ENCODE data around the gene CRYGD. TPM values are rescaled to one million over a fixed set of nuclear protein-coding genes. Genes with fewer than 3 reads are reported as not detected.
"Not testable (repeated sequence)": the region's sequence is repeated elsewhere in the genome, so short reads cannot be mapped to it uniquely, and the experiment has no call there.

The CRYGD gene
- total RNA-seq, 1 experiment from 2014 or later: 5.2 TPM

DNA sequence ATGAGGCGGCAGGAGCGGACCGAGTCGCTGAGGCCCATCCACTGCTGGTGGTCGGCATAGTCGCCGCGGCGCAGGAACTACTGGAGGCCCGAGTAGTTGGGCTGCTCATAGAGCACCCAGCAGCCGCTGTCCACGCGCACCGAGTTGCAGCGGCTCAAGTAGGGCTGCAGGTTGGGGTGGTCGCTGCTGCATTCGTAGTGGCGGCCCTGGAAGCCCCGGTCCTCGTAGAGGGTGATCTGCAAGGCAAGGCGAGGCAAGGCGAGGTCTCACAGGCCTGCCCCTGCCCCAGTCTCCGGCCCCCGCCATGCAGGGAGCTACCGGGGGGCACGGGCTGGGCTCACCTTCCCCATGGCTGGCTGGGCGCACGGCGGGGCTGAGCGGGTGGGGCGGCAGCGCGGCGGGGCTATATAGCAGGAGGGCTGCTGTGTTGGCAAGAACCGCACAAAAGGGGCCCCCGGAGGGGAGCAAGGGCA, 12.0 kb downstream of the CRYGD start:
- H3K27me3 ChIP-seq (ENCODE audit: control insufficient read depth, insufficient read depth, low read length); H3K36me3 ChIP-seq (replicated peaks; ENCODE audit: control insufficient read depth, insufficient read depth, low read length): not testable (repeated sequence)
- peak; percentile 59 for DNase-seq
- H3K4me3 ChIP-seq (ENCODE audit: insufficient read depth, low read depth, low read length): peak overlapping the region; percentile 12

GRCh38 chr2:208103616-208104015, 20.7 kb downstream of the CRYGD start:
- Histone ChIP-seq H3K36me3 (replicated peaks; ENCODE audit: control insufficient read depth, insufficient read depth, low read length) (no peaks in the 10 kb centered on the region), H3K4me3 (ENCODE audit: insufficient read depth, low read depth, low read length) (no peak overlapping the region), H3K27me3 (ENCODE audit: control insufficient read depth, insufficient read depth, low read length) (no peaks in the 10 kb centered on the region)
- DNase-seq: peak; percentile 35

- Histone ChIP-seq H3K36me3 (replicated peaks; ENCODE audit: control insufficient read depth, insufficient read depth, low read length) (no peaks in the 10 kb centered on the region), H3K4me3 (ENCODE audit: insufficient read depth, low read depth, low read length) (no peak overlapping the region), H3K27me3 (ENCODE audit: control insufficient read depth, insufficient read depth, low read length) (no peaks in the 10 kb centered on the region)
- DNase-seq: peak; percentile 46
These were observed 22.4 kb downstream of the CRYGD start for GRCh38 chr2:208101716-208102631.

DNA sequence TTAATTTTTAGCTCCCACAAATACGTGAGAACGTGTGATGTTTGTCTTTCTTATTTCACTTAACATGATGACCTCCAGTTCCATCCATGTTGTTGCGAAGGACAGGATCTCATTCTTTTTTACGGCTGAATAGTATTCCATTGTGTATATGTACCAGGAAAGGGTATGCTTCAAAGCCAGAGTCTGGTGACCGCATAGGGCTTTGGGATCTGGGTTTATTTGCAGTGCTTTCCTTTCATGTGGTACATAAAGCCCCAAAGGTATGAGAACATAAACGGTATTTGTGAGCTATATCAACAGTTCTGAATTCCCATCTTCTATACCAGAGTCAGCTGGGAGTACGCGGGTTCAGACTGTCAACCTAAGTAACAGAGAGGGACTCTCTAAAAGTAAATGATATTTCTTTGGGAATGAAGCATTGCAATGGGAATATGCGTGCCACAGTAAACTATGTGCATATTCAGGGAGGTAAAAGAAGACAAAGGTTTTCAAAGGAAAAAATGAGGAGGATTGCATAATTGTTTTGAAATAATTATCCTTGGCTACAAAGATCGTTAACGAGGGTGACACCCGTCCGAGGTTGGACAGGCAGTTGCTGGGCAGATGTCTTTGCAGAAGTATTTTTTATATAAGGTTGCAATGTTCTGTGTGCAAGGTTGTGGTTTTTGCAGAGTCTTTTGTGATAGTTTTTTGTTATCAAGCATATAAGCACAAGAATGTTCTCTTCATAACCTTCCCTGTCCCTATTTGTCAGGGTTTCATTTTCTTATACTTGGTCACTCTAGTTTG, 24.4 kb downstream of the CRYGD start:
- H3K36me3 ChIP-seq (replicated peaks; ENCODE audit: control insufficient read depth, insufficient read depth, low read length): no peaks in the 10 kb centered on the region
- no peaks in the 10 kb centered on the region for H3K27me3 ChIP-seq (ENCODE audit: control insufficient read depth, insufficient read depth, low read length)
- DNase-seq: no peak
- no peak overlapping the region for H3K4me3 ChIP-seq (ENCODE audit: insufficient read depth, low read depth, low read length)

- H3K36me3 ChIP-seq (replicated peaks; ENCODE audit: control insufficient read depth, insufficient read depth, low read length); H3K27me3 ChIP-seq (ENCODE audit: control insufficient read depth, insufficient read depth, low read length); DNase-seq; H3K4me3 ChIP-seq (ENCODE audit: insufficient read depth, low read depth, low read length): not testable (repeated sequence)
These were observed 25.6 kb downstream of the CRYGD start for GRCh38 chr2:208098701-208099100.

DNA sequence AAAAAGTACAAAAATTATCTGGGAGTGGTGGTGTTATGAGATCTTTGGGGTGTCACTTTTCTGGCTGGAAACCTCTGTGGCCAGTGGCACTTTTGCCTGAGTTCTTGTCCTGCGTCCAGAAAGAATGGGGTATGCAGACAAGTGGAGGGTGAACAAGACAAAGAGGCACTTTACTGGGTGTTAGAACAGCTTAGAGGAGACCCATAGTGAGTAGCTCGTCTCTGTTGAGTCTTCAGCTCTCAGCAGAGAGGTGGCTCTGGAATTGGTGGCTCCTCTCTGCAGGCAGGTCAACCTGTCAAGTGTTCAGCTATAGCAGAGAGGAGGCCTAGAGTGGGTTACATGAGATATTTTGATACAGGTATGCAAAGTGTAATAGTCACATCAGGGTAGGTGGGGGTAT, 26.1 kb downstream of the CRYGD start:
- Histone ChIP-seq H3K36me3 (replicated peaks; ENCODE audit: control insufficient read depth, insufficient read depth, low read length) (no peaks in the 10 kb centered on the region), H3K27me3 (ENCODE audit: control insufficient read depth, insufficient read depth, low read length) (no peaks in the 10 kb centered on the region), H3K4me3 (ENCODE audit: insufficient read depth, low read depth, low read length) (no peak overlapping the region)
- DNase-seq: no peak

- Histone ChIP-seq H3K27me3 (ENCODE audit: control insufficient read depth, insufficient read depth, low read length) (no peaks in the 10 kb centered on the region), H3K4me3 (ENCODE audit: insufficient read depth, low read depth, low read length) (no peak overlapping the region), H3K36me3 (replicated peaks; ENCODE audit: control insufficient read depth, insufficient read depth, low read length) (no peaks in the 10 kb centered on the region)
- DNase-seq: no peak
These were observed 26.5 kb downstream of the CRYGD start for GRCh38 chr2:208097801-208098200.

DNA sequence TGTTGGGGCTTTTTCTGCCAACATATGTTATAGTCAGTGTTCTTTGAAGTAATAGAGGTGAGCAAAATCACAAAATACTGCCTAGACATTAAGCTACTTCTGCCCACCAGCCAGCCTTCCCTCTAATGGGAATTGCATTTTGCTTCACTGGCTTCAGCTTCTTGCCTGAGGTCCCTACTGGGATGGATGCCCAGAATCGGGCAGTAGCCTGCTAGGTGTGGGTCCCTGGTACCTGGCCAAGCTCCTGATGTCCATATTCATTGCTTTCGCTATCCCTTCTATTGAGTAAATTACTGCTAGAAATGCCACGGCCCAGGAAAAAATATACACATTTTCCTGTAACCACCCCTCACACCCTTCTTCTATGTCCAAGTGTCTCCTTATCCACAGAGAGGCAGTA, 27.0 kb downstream of the CRYGD start:
- no peaks in the 10 kb centered on the region for H3K36me3 ChIP-seq (replicated peaks; ENCODE audit: control insufficient read depth, insufficient read depth, low read length)
- no peak overlapping the region for H3K4me3 ChIP-seq (ENCODE audit: insufficient read depth, low read depth, low read length)
- DNase-seq: no peak
- no peaks in the 10 kb centered on the region for H3K27me3 ChIP-seq (ENCODE audit: control insufficient read depth, insufficient read depth, low read length)

DNA sequence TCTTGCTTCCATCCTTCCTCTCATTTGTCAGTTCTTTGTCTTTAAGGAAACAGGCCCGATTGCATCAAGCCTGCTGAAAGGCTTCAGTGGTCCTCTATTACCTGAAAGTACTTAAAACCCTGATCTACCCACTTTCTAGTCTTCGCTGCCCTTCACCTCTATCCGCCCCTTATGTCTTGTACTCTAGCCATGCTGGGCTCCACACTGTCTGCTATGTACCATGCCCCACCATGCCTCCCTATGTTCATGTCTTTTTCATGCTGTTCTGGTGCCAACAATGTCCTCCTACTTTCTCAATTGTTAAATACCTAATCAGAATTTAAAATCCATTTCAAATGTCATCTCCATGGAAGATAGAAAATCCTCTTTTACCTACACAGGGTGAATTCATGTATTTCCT, 28.2 kb downstream of the CRYGD start:
- Histone ChIP-seq H3K27me3 (ENCODE audit: control insufficient read depth, insufficient read depth, low read length) (no peaks in the 10 kb centered on the region), H3K36me3 (replicated peaks; ENCODE audit: control insufficient read depth, insufficient read depth, low read length) (no peaks in the 10 kb centered on the region), H3K4me3 (ENCODE audit: insufficient read depth, low read depth, low read length) (no peak overlapping the region)
- no peak for DNase-seq

DNA sequence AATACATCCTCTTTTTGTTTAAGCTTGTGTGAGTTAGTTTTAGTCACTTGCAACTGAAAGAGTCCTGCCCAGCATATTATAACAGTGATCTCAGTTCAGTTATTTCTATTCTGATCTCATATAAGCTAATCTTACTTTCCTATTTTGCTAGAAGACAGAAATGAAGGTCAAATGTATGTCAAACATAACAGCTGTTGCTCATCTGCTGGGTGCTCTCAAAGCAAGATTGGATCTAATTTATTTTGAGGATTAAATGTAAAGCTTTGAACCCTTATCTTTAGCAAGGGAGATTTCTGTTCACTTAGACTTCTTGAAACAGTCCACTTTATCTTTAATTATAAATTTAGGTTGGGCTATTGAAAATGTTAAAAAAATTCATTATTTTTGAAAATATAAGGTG, 31.2 kb downstream of the CRYGD start:
- no peak for DNase-seq
- no peaks in the 10 kb centered on the region for H3K36me3 ChIP-seq (replicated peaks; ENCODE audit: control insufficient read depth, insufficient read depth, low read length)
- H3K4me3 ChIP-seq (ENCODE audit: insufficient read depth, low read depth, low read length): no peak overlapping the region
- H3K27me3 ChIP-seq (ENCODE audit: control insufficient read depth, insufficient read depth, low read length): no peaks in the 10 kb centered on the region

DNA sequence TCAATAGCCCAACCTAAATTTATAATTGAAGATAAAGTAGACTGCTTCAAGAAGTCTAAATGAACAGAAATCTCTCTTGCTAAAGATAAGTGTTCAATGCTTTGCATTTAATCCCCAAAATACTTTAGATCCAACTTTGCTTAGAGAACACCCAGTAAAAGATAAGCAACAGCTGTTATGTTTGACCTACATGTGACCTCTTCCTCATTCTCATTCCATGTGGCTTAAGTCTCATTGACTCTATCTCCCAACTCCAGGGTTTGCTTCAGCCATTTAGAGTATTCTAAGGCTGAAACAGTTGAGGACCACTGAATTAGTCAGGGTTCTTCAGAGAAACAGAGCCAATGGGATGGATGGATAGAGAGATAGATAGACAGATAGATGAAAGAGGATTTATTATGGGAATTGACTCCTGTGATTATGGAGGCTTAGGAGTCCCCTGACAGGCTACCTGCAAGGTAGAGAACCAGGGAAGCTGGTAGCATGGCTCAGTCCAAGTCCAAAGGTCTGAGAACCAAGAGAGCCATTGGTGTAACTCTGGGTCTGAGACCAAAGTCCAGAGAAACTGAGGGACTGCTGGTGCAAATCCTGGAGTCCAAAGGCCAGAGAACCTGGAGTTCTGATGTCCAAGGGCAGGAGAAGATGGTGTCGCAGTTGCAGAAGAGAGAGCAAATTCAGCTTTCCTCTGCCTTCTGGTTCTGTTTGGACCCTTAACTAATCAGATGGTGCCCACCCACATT, 32.1 kb downstream of the CRYGD start:
- H3K36me3 ChIP-seq (replicated peaks; ENCODE audit: control insufficient read depth, insufficient read depth, low read length): no peaks in the 10 kb centered on the region
- H3K27me3 ChIP-seq (ENCODE audit: control insufficient read depth, insufficient read depth, low read length): no peaks in the 10 kb centered on the region
- H3K4me3 ChIP-seq (ENCODE audit: insufficient read depth, low read depth, low read length): no peak overlapping the region
- DNase-seq: no peak

DNA sequence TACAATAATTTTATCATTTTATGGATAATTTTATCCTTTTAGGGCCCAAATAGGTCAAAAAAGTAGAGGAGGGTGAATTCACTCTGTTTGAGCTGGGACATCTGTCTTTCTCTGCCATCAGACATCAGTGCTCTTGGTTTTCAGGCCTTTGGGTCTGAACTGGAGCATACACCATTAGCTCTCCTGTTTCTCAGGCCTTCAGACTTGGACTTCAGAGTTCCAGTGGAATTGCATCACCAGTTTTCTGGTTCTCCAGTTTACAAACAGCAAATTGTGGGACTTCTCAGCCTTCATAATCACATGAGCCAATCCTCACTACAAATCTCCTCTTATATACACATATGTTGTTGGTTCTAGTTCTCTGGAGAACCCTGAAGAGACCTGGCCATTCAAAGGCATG, 33.9 kb downstream of the CRYGD start:
- Histone ChIP-seq H3K36me3 (replicated peaks; ENCODE audit: control insufficient read depth, insufficient read depth, low read length) (no peaks in the 10 kb centered on the region), H3K27me3 (ENCODE audit: control insufficient read depth, insufficient read depth, low read length) (no peaks in the 10 kb centered on the region), H3K4me3 (ENCODE audit: insufficient read depth, low read depth, low read length) (no peak overlapping the region)
- no peak for DNase-seq

- Histone ChIP-seq H3K27me3 (ENCODE audit: control insufficient read depth, insufficient read depth, low read length) (no peaks in the 10 kb centered on the region), H3K36me3 (replicated peaks; ENCODE audit: control insufficient read depth, insufficient read depth, low read length) (no peaks in the 10 kb centered on the region), H3K4me3 (ENCODE audit: insufficient read depth, low read depth, low read length) (no peak overlapping the region)
- DNase-seq: no peak
These were observed 38.3 kb downstream of the CRYGD start for GRCh38 chr2:208086029-208086428.

DNA sequence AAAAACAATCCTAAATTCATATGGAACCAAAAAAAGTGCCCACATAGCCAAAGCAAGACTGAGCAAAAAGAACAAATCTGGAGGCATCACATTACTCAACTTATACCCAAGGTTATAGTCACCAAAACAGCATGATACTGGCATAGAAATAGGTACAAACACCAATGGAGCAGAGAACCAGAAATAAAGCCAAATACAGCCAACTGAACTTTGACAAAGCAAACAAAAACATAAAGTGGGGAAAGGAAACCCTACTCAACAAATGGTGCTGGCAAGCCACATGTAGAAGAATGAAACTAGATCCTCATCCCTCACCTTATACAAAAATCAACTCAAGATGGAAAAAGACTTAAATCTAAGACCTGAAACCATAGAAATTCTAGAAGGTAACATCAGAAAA, 40.5 kb downstream of the CRYGD start:
- Histone ChIP-seq H3K4me3 (ENCODE audit: insufficient read depth, low read depth, low read length) (no peak overlapping the region), H3K36me3 (replicated peaks; ENCODE audit: control insufficient read depth, insufficient read depth, low read length) (no peaks in the 10 kb centered on the region), H3K27me3 (ENCODE audit: control insufficient read depth, insufficient read depth, low read length) (no peaks in the 10 kb centered on the region)
- no peak for DNase-seq

All from H7 (cell line).